HepG2 (cell line): Measurements from ENCODE around the gene FBXL20. TPM values are rescaled to one million over a fixed set of nuclear protein-coding genes. Genes with fewer than 3 reads are reported as not detected.

ENCODE experiments used
- ATAC-seq: fragments of 200-7000 bp; cut with Tn5 transposase; 3 replicates; pipeline ENCODE4 v1.9.1; 2020; ENCODE audit warnings: mild to moderate bottlenecking, moderate library complexity
- BruUV-seq: library from RNA; stranded (reverse); fragments of 400-500 nt; replicated peaks from 2 replicates; lab custom pipeline; 2021; lab: Mats Ljungman, UMichigan
- CTCF ChIA-PET: fragments of 300-600 bp; formaldehyde crosslinking; extraction: SDS; loops from one replicate; lab custom pipeline; 2021; ENCODE audit warnings: low total read pairs, inconsistent platforms, low intra/inter-chr PET ratio; lab: Yijun Ruan, JAX
- POLR2A ChIA-PET: fragments of 350-600 bp; sonication (Branson Sonifier 250); formaldehyde crosslinking; loops from one replicate; lab custom pipeline; 2020; ENCODE audit warnings: antibody characterized with exemption, inconsistent platforms; lab: Yijun Ruan, JAX
- DNase-seq: peaks from one replicate; pipeline ENCODE4 v3.0.0-alpha.2; 2015; ENCODE audit warnings: low spot score
- FAIRE-seq: peaks from 3 replicates; lab custom pipeline; 2011; peaks lifted over from hg19 to GRCh38; lab: Jason Lieb, UNC
- H2AFZ ChIP-seq: one replicate; pipeline ENCODE4 v1.6.1; 2011; ENCODE audit warnings: low read length, inconsistent platforms
- H3K27ac ChIP-seq: fragments of 300-600 bp; 3 replicates; pipeline ENCODE4 v1.8.0; 2011; ENCODE audit warnings: mixed run types, mild to moderate bottlenecking, mixed read lengths, low read length, inconsistent platforms; ENCODE audit not compliant: insufficient read depth; ENCODE audit errors: extremely low read length
- H3K27me3 ChIP-seq, 2 experiments: fragments of 200-600 bp in 1 of 2; 2 replicates in 1 of 2; 3 replicates in 1 of 2; pipeline versions ENCODE4 v1.6.0 to v1.8.0; 2011; ENCODE audit warnings: low read length in 2 of 2, mild to moderate bottlenecking in 2 of 2, moderate library complexity in 2 of 2, inconsistent platforms in 1 of 2; ENCODE audit not compliant: insufficient read depth in 2 of 2, control insufficient read depth in 1 of 2
- H3K36me3 ChIP-seq, 2 experiments: fragments of 200-600 bp in 1 of 2; replicated peaks in 1 of 2; 2 replicates in 1 of 2; 3 replicates in 1 of 2; pipeline versions ENCODE4 v1.5.1 to v1.8.0; 2011; ENCODE audit warnings: low read length in 2 of 2, inconsistent platforms in 1 of 2; ENCODE audit not compliant: insufficient read depth in 2 of 2, control insufficient read depth in 1 of 2
- H3K4me1 ChIP-seq: 2 replicates; pipeline ENCODE4 v1.5.1; 2012; ENCODE audit warnings: low read length, inconsistent platforms; ENCODE audit not compliant: insufficient read depth
- H3K4me2 ChIP-seq: 2 replicates; pipeline ENCODE4 v1.6.0; 2011; ENCODE audit warnings: low read depth, low read length, inconsistent platforms
- H3K4me3 ChIP-seq, 3 experiments: fragments of 200-600 bp in 1 of 3; sonication (generic), shearing (Covaris generic) in 1 of 3; replicated peaks in 1 of 3; 2 replicates each; pipeline ENCODE4 v1.5.1; 2011 to 2016; ENCODE audit warnings: low read length in 3 of 3, inconsistent platforms in 2 of 3, low read depth in 2 of 3, mild to moderate bottlenecking in 2 of 3, control low read depth in 1 of 3, mixed read lengths in 1 of 3; ENCODE audit not compliant: insufficient read depth in 1 of 3
- H3K79me2 ChIP-seq: one replicate; pipeline ENCODE4 v1.6.1; 2011; ENCODE audit warnings: low read length, inconsistent platforms; ENCODE audit not compliant: insufficient read depth
- H3K9ac ChIP-seq: 2 replicates; pipeline ENCODE4 v1.6.0; 2011; ENCODE audit warnings: mild to moderate bottlenecking, low read depth, low read length, inconsistent platforms; ENCODE audit not compliant: insufficient read depth
- H3K9me3 ChIP-seq: 2 replicates; pipeline ENCODE4 v1.5.1; 2012; ENCODE audit warnings: mild to moderate bottlenecking, low read length
- H4K20me1 ChIP-seq: 2 replicates; pipeline ENCODE4 v1.6.0; 2011; ENCODE audit warnings: inconsistent platforms, mild to moderate bottlenecking, low read length, moderate library complexity; ENCODE audit not compliant: insufficient read depth
- ATF2 ChIP-seq: sonication (generic); formaldehyde crosslinking; IDR thresholded peaks from 2 replicates; pipeline ENCODE4 v1.4.0; 2020; ENCODE audit warnings: missing genetic modification reagents
- IKZF1 ChIP-seq: fragments of 450-650 bp; IDR thresholded peaks from 2 replicates; pipeline ENCODE4 v1.7.1; 2016
- IKZF5 ChIP-seq: IDR thresholded peaks from 2 replicates; pipeline ENCODE4 v1.6.1; 2018; ENCODE audit warnings: missing genetic modification reagents, mild to moderate bottlenecking, missing compliant biosample characterization
- JDP2 ChIP-seq: sonication (generic); formaldehyde crosslinking; IDR thresholded peaks from 2 replicates; pipeline ENCODE4 v1.8.1; 2022; ENCODE audit warnings: missing genetic modification reagents, borderline replicate concordance
- KLF11 ChIP-seq: IDR thresholded peaks from 2 replicates; pipeline ENCODE4 v1.6.1; 2016; ENCODE audit warnings: missing compliant biosample characterization
- MLLT10 ChIP-seq: sonication (generic); formaldehyde crosslinking; IDR thresholded peaks from 2 replicates; pipeline ENCODE4 v1.4.0; 2020; ENCODE audit warnings: missing genetic modification reagents
- NFE2L1 ChIP-seq: sonication (generic); formaldehyde crosslinking; IDR thresholded peaks from 2 replicates; pipeline ENCODE4 v1.4.0; 2020; ENCODE audit warnings: missing genetic modification reagents, mild to moderate bottlenecking, borderline replicate concordance
- NR2F6 ChIP-seq, 2 experiments: IDR thresholded peaks; 2 replicates each; pipeline ENCODE4 v1.6.1; 2016; ENCODE audit warnings: antibody characterized with exemption in 1 of 2, mild to moderate bottlenecking in 1 of 2
- PREB ChIP-seq: sonication (generic); formaldehyde crosslinking; IDR thresholded peaks from 2 replicates; pipeline ENCODE4 v1.4.0; 2020; ENCODE audit warnings: missing genetic modification reagents
- TRAFD1 ChIP-seq: sonication (generic); formaldehyde crosslinking; IDR thresholded peaks from 2 replicates; pipeline ENCODE4 v1.5.1; 2020; ENCODE audit warnings: missing genetic modification reagents, mild to moderate bottlenecking, borderline replicate concordance
- YEATS2 ChIP-seq: sonication (generic); formaldehyde crosslinking; IDR thresholded peaks from 2 replicates; pipeline ENCODE4 v1.4.0; 2020; ENCODE audit warnings: missing genetic modification reagents, borderline replicate concordance
- ZFP1 ChIP-seq: IDR thresholded peaks from 2 replicates; pipeline ENCODE4 v1.6.1; 2016
- ZFP36L1 ChIP-seq: sonication (generic); formaldehyde crosslinking; IDR thresholded peaks from 2 replicates; pipeline ENCODE4 v1.8.0; 2022; ENCODE audit warnings: mild to moderate bottlenecking, missing genetic modification reagents, moderate library complexity
- ZFP36L2 ChIP-seq: sonication (generic); formaldehyde crosslinking; IDR thresholded peaks from 2 replicates; pipeline ENCODE4 v1.4.0; 2020; ENCODE audit warnings: missing genetic modification reagents
- ZNF350 ChIP-seq: sonication (generic); formaldehyde crosslinking; IDR thresholded peaks from 2 replicates; pipeline ENCODE4 v1.4.0; 2020; ENCODE audit warnings: mild to moderate bottlenecking, low read depth, missing genetic modification reagents, borderline replicate concordance
- ZNF513 ChIP-seq: sonication (generic); formaldehyde crosslinking; conservative IDR thresholded peaks from 2 replicates; pipeline ENCODE4 v1.5.0; 2020; ENCODE audit warnings: missing genetic modification reagents
- ZNF652 ChIP-seq: IDR thresholded peaks from 2 replicates; pipeline ENCODE4 v1.6.1; 2016; ENCODE audit warnings: low read depth, borderline replicate concordance
- ZNF800 ChIP-seq: sonication (generic); formaldehyde crosslinking; IDR thresholded peaks from 2 replicates; pipeline ENCODE4 v1.4.0; 2020; ENCODE audit warnings: missing genetic modification reagents
- whole genome bisulfite sequencing: methylation state at CpG from one replicate; pipeline ENCODE4 v1.1.6; 2017; ENCODE audit warnings: low lambda C conversion rate; 5-methylcytosine and 5-hydroxymethylcytosine counted together
- in situ Hi-C: cut with HindIII; loops from 2 replicates; pipeline ENCODE4 v1.10.0; 2017; ENCODE audit warnings: low pct_unique_long_range_greater_than_20kb; ENCODE audit not compliant: extremely low pct_ligation_motif_present
- intact Hi-C: fragments of 100-400 bp; cut with micrococcal nuclease; formaldehyde crosslinking; loops from one replicate; pipeline ENCODE4 v1.10.0; 2022; ENCODE audit not compliant: unreplicated experiment
- polyA plus RNA-seq, 8 experiments: library from polyadenylated mRNA; depleted of rRNA in 3 of 8; stranded (reverse) in 7 of 8; unstranded in 1 of 8; fragments of >200 nt; fragmentation: Illumina TruSeq in 4 of 8; extraction: Trizol in 4 of 8; gene quantifications; 2 replicates each; pipeline versions ENCODE4 v1.2.1 to v1.2.3, GENCODE V29; 2011 to 2016; ENCODE audit warnings: low read depth in 4 of 8, missing spikeins in 1 of 8, mixed read lengths in 1 of 8; ENCODE audit not compliant: insufficient read depth in 1 of 8
- total RNA-seq, 5 experiments: library from RNA; depleted of rRNA; stranded (reverse); fragments of >200 nt; fragmentation: Illumina TruSeq; extraction: Trizol; gene quantifications; 2 replicates each; pipeline ENCODE4 v1.2.3, GENCODE V29; 2016; ENCODE audit warnings: low read depth in 1 of 5

Gene FBXL20
- total and polyA plus RNA-seq, 2 of the 13 experiments (the other 11 are each of a cell fraction or from before 2014, with no cell fraction given): 10.2 to 10.3 TPM

GRCh38 chr17:39277110-39277509 is 124.3 kb downstream of the FBXL20 start:
- ChIA-PET CTCF (no interaction called here), POLR2A (no interaction called here)
- Histone ChIP-seq H3K4me1 (peaks cover 23% of the 10 kb centered on the region), H3K9me3 (no peaks in the 10 kb centered on the region), H3K27ac (no peak overlapping the region), H3K4me2 (no peak overlapping the region), H3K79me2 (no peaks in the 10 kb centered on the region), H3K27me3 (no peaks in the 10 kb centered on the region), H3K9ac (no peak overlapping the region), H2AFZ (no peak overlapping the region), H3K4me3 (no peak overlapping the region), H3K36me3 (peaks cover 2 to 12% of the 10 kb centered on the region in 2 experiments), H4K20me1 (no peaks in the 10 kb centered on the region)
- intact Hi-C loops: no loop called here
- no peak for ATAC-seq
- 98% methylated on average over 6 of the region's 6 CpGs for WGBS
- in situ Hi-C loops: no loop called here
- no peak for DNase-seq
- no peak for FAIRE-seq
- TF ChIP-seq YEATS2 (CRISPR knock-in tag): no peak
- TF ChIP-seq ZNF652 (CRISPR knock-in tag): no peak
- TF ChIP-seq KLF11: no peak
- TF ChIP-seq ZFP36L2 (CRISPR knock-in tag): no peak
- TF ChIP-seq ZNF800 (CRISPR knock-in tag): no peak
- TF ChIP-seq ZFP36L1: no peak
- no peak for TF ChIP-seq PREB (CRISPR knock-in tag)
- no peak for TF ChIP-seq NR2F6 (IDR thresholded peaks at IDR 0.05)
- TF ChIP-seq NR2F6 (CRISPR knock-in tag; IDR thresholded peaks at IDR 0.05): no peak
- TF ChIP-seq ZNF350 (CRISPR knock-in tag): no peak
- TF ChIP-seq ATF2: no peak
- TF ChIP-seq ZFP1 (CRISPR knock-in tag): no peak
- no peak for TF ChIP-seq ZNF513 (CRISPR knock-in tag)
- no peak for TF ChIP-seq NFE2L1 (CRISPR knock-in tag)
- TF ChIP-seq IKZF5 (CRISPR knock-in tag): no peak
- no peak for TF ChIP-seq TRAFD1
- no peak for TF ChIP-seq MLLT10 (CRISPR knock-in tag)
- no peak for TF ChIP-seq JDP2 (CRISPR knock-in tag)
- TF ChIP-seq IKZF1: no peak
- no TSS peak for BruUV-seq
